Tibial artery (tissue), 4 donors: Measurements from ENCODE around the gene LRRIQ3.
"Not testable (repeated sequence)": the region's sequence is repeated elsewhere in the genome, so short reads cannot be mapped to it uniquely, and the experiment has no call there.

Source experiments
- DNase-seq, 2 donors: peaks; one replicate each; pipeline ENCODE4 v3.0.0-alpha.2; 2019
- H3K27ac ChIP-seq, 2 donors: fragments of 200-600 bp; sonication (generic) in 1 of 2; 1 replicate in 1 of 2; 2 replicates in 1 of 2; pipeline ENCODE4 v1.5.1; 2018 to 2019; ENCODE audit warnings: mild to moderate bottlenecking in 1 of 2
- H3K27me3 ChIP-seq, 2 donors: fragments of 200-600 bp; sonication (generic) in 1 of 2; one replicate each; pipeline versions ENCODE4 v1.5.1 to v1.6.0; 2016 to 2019
- H3K36me3 ChIP-seq, 3 donors: fragments of 200-600 bp; sonication (generic) in 2 of 3; one replicate each; pipeline ENCODE4 v1.5.1; 2016 to 2019; ENCODE audit warnings: mild to moderate bottlenecking in 2 of 3
- H3K4me1 ChIP-seq, 4 donors: fragments of 200-600 bp; sonication (generic) in 2 of 4; 1 replicate in 3 of 4; 2 replicates in 1 of 4; pipeline ENCODE4 v1.5.1; 2016 to 2019
- H3K4me3 ChIP-seq, 2 donors: fragments of 200-600 bp; sonication (generic) in 1 of 2; 1 replicate in 1 of 2; 2 replicates in 1 of 2; pipeline ENCODE4 v1.5.1; 2018 to 2019; ENCODE audit warnings: mild to moderate bottlenecking in 2 of 2
- H3K9me3 ChIP-seq, 3 donors: fragments of 200-600 bp; sonication (generic) in 1 of 3; one replicate each; pipeline ENCODE4 v1.5.1; 2016 to 2019
- CTCF ChIP-seq, 2 experiments: fragments of 200-600 bp in 1 of 2; fragments of 450-650 bp in 1 of 2; IDR thresholded peaks; one replicate each; pipeline ENCODE4 v1.5.1; 2017 to 2019; ENCODE audit warnings: antibody characterized with exemption in 2 of 2, mild to moderate bottlenecking in 1 of 2, moderate library complexity in 1 of 2
- intact Hi-C: fragments of 100-400 bp; cut with DNase I; formaldehyde crosslinking; loops from one replicate; pipeline ENCODE4 v1.15.0; 2023; ENCODE audit warnings: low total_unique reads

The LRRIQ3 gene

GRCh38 chr1:74162333-74162732, 35.6 kb downstream of the LRRIQ3 start:
- Histone ChIP-seq H3K9me3 (peaks cover 0 to 3% (median 0%) of the 10 kb centered on the region in 3 donors), H3K27me3 (no peaks in the 10 kb centered on the region), H3K27ac (no peak overlapping the region), H3K4me3 (no peak overlapping the region), H3K36me3 (no peaks in the 10 kb centered on the region), H3K4me1 (no peaks in the 10 kb centered on the region)
- intact Hi-C loops: no loop called here
- no peak for DNase-seq
- no peak for TF ChIP-seq CTCF (IDR thresholded peaks at IDR 0.05)

GRCh38 chr1:74161497-74161896, 36.5 kb downstream of the LRRIQ3 start:
- H3K4me1 ChIP-seq: no peaks in the 10 kb centered on the region
- no peaks in the 10 kb centered on the region for H3K36me3 ChIP-seq
- no peak overlapping the region for H3K4me3 ChIP-seq
- H3K9me3 ChIP-seq: no peaks in the 10 kb centered on the region
- intact Hi-C loops: no loop called here
- no peak for TF ChIP-seq CTCF (IDR thresholded peaks at IDR 0.05)
- no peak for DNase-seq
- no peak overlapping the region for H3K27ac ChIP-seq
- H3K27me3 ChIP-seq: no peaks in the 10 kb centered on the region

- TF ChIP-seq CTCF (IDR thresholded peaks at IDR 0.05): no peak
- Histone ChIP-seq H3K27me3 (no peaks in the 10 kb centered on the region), H3K9me3 (no peaks in the 10 kb centered on the region), H3K36me3 (no peaks in the 10 kb centered on the region), H3K27ac (no peak overlapping the region), H3K4me1 (no peaks in the 10 kb centered on the region), H3K4me3 (no peak overlapping the region)
- DNase-seq: no peak
- intact Hi-C loops: no loop called here
These were observed 37.9 kb downstream of the LRRIQ3 start for GRCh38 chr1:74160046-74160445.

GRCh38 chr1:74145086-74145485, 52.9 kb downstream of the LRRIQ3 start:
- H3K27me3 ChIP-seq: no peaks in the 10 kb centered on the region
- intact Hi-C loops: no loop called here
- H3K36me3 ChIP-seq: no peaks in the 10 kb centered on the region
- TF ChIP-seq CTCF (IDR thresholded peaks at IDR 0.05): no peak
- no peak overlapping the region for H3K27ac ChIP-seq
- H3K9me3 ChIP-seq: peaks cover 0 to 5% (median 0%) of the 10 kb centered on the region in 3 donors
- no peak overlapping the region for H3K4me3 ChIP-seq
- H3K4me1 ChIP-seq: no peaks in the 10 kb centered on the region
- DNase-seq: no peak

- not testable (repeated sequence) for H3K4me1 ChIP-seq
These were observed 80.6 kb downstream of the LRRIQ3 start for GRCh38 chr1:74117370-74117769.

GRCh38 chr1:74113333-74113732, 84.6 kb downstream of the LRRIQ3 start:
- TF ChIP-seq CTCF (IDR thresholded peaks at IDR 0.05): no peak
- no peaks in the 10 kb centered on the region for H3K9me3 ChIP-seq
- intact Hi-C loops: no loop called here
- no peaks in the 10 kb centered on the region for H3K4me1 ChIP-seq
- no peaks in the 10 kb centered on the region for H3K27me3 ChIP-seq
- no peak overlapping the region for H3K4me3 ChIP-seq
- H3K27ac ChIP-seq: no peak overlapping the region
- no peaks in the 10 kb centered on the region for H3K36me3 ChIP-seq
- DNase-seq: no peak

More at GRCh38 chr1:74117370-74117769, 80.6 kb downstream of the LRRIQ3 start:
- H3K27me3 ChIP-seq, H3K27ac ChIP-seq, intact Hi-C loops, DNase-seq, H3K4me3 ChIP-seq, H3K36me3 ChIP-seq, H3K9me3 ChIP-seq: not testable (repeated sequence)
